Calu3 (cell line): ENCODE measurements around the gene HIPK3. TPM values are rescaled to one million over a fixed set of nuclear protein-coding genes. Genes with fewer than 3 reads are reported as not detected.

ENCODE experiments used
- BruUV-seq: library from RNA; stranded (reverse); fragments of 400-500 nt; replicated peaks from 2 replicates; lab custom pipeline; 2021; lab: Mats Ljungman, UMichigan
- CTCF ChIA-PET: fragments of 300-600 bp; sonication (Branson Sonifier 250); formaldehyde crosslinking; loops from one replicate; lab custom pipeline; 2022; ENCODE audit warnings: antibody characterized with exemption; lab: Charles Lee
- DNase-seq: peaks from one replicate; pipeline ENCODE4 v3.0.0; 2022
- H3K27ac Mint-ChIP-seq: one replicate; pipeline ENCODE4 v1.8.0; 2022; ENCODE audit warnings: mixed read lengths; ENCODE audit not compliant: unreplicated experiment
- H3K27me3 Mint-ChIP-seq: one replicate; pipeline ENCODE4 v1.8.0; 2022; ENCODE audit warnings: mixed read lengths; ENCODE audit not compliant: unreplicated experiment
- H3K36me3 Mint-ChIP-seq: one replicate; pipeline ENCODE4 v1.8.0; 2022; ENCODE audit warnings: mild to moderate bottlenecking, moderate library complexity, mixed read lengths; ENCODE audit not compliant: insufficient read depth, unreplicated experiment
- H3K4me1 Mint-ChIP-seq: one replicate; pipeline ENCODE4 v1.8.0; 2022; ENCODE audit warnings: mild to moderate bottlenecking, low read depth, mixed read lengths; ENCODE audit not compliant: unreplicated experiment
- H3K4me3 Mint-ChIP-seq: one replicate; pipeline ENCODE4 v1.8.0; 2022; ENCODE audit warnings: mild to moderate bottlenecking, low read depth, moderate library complexity, mixed read lengths; ENCODE audit not compliant: unreplicated experiment
- H3K9me3 Mint-ChIP-seq: one replicate; pipeline ENCODE4 v1.8.0; 2022; ENCODE audit warnings: low read depth, mixed read lengths; ENCODE audit not compliant: unreplicated experiment
- CTCF ChIP-seq: fragments of 200-600 bp; IDR thresholded peaks from one replicate; pipeline ENCODE4 v1.8.0; 2022; ENCODE audit warnings: antibody characterized with exemption; ENCODE audit not compliant: unreplicated experiment
- intact Hi-C: fragments of 100-400 bp; cut with micrococcal nuclease; formaldehyde crosslinking; loops from one replicate; pipeline ENCODE4 v1.10.0; 2022; ENCODE audit not compliant: unreplicated experiment
- total RNA-seq: library from RNA; stranded (reverse); gene quantifications from 2 replicates; pipeline ENCODE4 v1.2.3, GENCODE V29; 2022

HIPK3 gene
- total RNA-seq, 1 experiment from 2014 or later, result 53.6 TPM

GRCh38 chr11:33323421-33323820 lies 66.2 kb downstream of the HIPK3 start:
- TF ChIP-seq CTCF, result no peak
- intact Hi-C loops, result no loop called here
- no peak for DNase-seq
- no TSS peak for BruUV-seq
- H3K4me3 Mint-ChIP-seq, result no peak overlapping the region
- no peaks in the 10 kb centered on the region for H3K27me3 Mint-ChIP-seq
- CTCF ChIA-PET, result no interaction called here
- no peak overlapping the region for H3K27ac Mint-ChIP-seq
- H3K4me1 Mint-ChIP-seq, result no peaks in the 10 kb centered on the region
- H3K36me3 Mint-ChIP-seq, result no peaks in the 10 kb centered on the region
- no peaks in the 10 kb centered on the region for H3K9me3 Mint-ChIP-seq

GRCh38 chr11:33324302-33324985 lies 67.3 kb downstream of the HIPK3 start:
- DNase-seq, result no peak
- Mint-ChIP-seq H3K9me3 (no peaks in the 10 kb centered on the region), H3K4me3 (no peak overlapping the region), H3K27me3 (no peaks in the 10 kb centered on the region), H3K4me1 (no peaks in the 10 kb centered on the region), H3K27ac (no peak overlapping the region), H3K36me3 (no peaks in the 10 kb centered on the region)
- CTCF ChIA-PET, result no interaction called here
- no peak for TF ChIP-seq CTCF
- intact Hi-C loops, result no loop called here
- no TSS peak for BruUV-seq

GRCh38 chr11:33325451-33325850 lies 68.3 kb downstream of the HIPK3 start:
- Mint-ChIP-seq H3K4me3 (no peak overlapping the region), H3K9me3 (no peaks in the 10 kb centered on the region), H3K27me3 (no peaks in the 10 kb centered on the region), H3K4me1 (no peaks in the 10 kb centered on the region), H3K36me3 (no peaks in the 10 kb centered on the region), H3K27ac (no peak overlapping the region)
- TF ChIP-seq CTCF, result no peak
- intact Hi-C loops, result loop anchor here (5.0 kb wide), 1 partner anchor 63 kb away; no protein-coding TSS in a partner anchor
- DNase-seq, result no peak
- BruUV-seq, result no TSS peak
- CTCF ChIA-PET, result no interaction called here

- H3K27ac Mint-ChIP-seq, result no peak overlapping the region
- H3K4me3 Mint-ChIP-seq, result no peak overlapping the region
- BruUV-seq, result no TSS peak
- H3K36me3 Mint-ChIP-seq, result no peaks in the 10 kb centered on the region
- CTCF ChIA-PET, result interaction anchor here (1.1 kb wide), 1 partner anchor 164 kb away, joined by 7 read pairs; no protein-coding TSS in a partner anchor
- H3K9me3 Mint-ChIP-seq, result no peaks in the 10 kb centered on the region
- H3K4me1 Mint-ChIP-seq, result no peaks in the 10 kb centered on the region
- DNase-seq, result peak; percentile 56
- H3K27me3 Mint-ChIP-seq, result no peaks in the 10 kb centered on the region
- TF ChIP-seq CTCF, result peak; percentile 61
- intact Hi-C loops, result loop anchor here (1.0 to 5.0 kb wide), 2 partner anchors 68 to 164 kb away; no protein-coding TSS in a partner anchor
These were observed 72.6 kb downstream of the HIPK3 start for GRCh38 chr11:33329705-33330329.
